ENCODE results near the gene SOHLH2.

Gene SOHLH2

DNA sequence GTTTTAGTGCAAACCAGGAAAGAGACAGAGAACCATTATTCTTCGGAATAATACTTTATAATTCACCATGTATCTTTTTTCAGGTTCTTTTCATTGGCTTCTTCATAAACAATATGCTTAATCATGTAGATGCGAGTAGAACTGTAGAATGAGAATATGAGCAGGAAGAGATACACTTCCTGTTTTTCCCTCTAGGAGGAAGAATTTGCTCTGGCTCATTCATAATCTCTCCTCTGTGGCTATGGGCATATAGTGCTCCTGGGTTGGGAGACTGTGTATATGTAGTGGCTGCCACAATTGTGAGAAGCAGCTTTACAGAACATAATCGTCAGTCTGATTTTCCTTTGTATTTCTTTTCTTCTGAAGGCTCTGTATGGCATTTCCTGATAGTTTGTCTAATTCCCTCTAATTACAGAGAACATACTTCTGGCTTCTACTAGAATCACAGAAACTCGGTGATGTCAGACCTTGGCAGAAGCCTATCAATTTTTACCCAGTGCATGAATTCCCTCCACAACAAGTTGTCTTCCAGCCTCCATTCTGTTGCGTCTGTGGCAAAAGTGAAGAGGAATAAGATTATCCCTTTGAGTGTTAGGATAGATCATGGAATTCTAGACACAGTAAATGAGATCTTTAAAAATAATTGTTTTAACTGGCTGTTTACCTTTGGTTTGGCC lies 80.3 kb downstream of the SOHLH2 start:
- no peaks in the 10 kb centered on the region for H3K79me2 ChIP-seq (ENCODE audit: control insufficient read depth, insufficient read depth, low read length, unreplicated experiment)
- no peak overlapping the region for H3K27ac ChIP-seq (ENCODE audit: low read depth, low read length)
- peaks cover 9% of the 10 kb centered on the region; the same call in 1 of the 2 replicates for H3K27me3 ChIP-seq (ENCODE audit: insufficient read depth, low read length)
- no peaks in the 10 kb centered on the region for H3K36me3 ChIP-seq (ENCODE audit: insufficient read depth, low read length)
- peaks cover 14% of the 10 kb centered on the region for H3K4me1 ChIP-seq (ENCODE audit: control insufficient read depth, insufficient read depth, low read length, unreplicated experiment)
- H2AFZ ChIP-seq (ENCODE audit: low read length, unreplicated experiment) = no peak overlapping the region
- H3K4me3 ChIP-seq (ENCODE audit: low read depth, low read length) = no peak overlapping the region

DNA sequence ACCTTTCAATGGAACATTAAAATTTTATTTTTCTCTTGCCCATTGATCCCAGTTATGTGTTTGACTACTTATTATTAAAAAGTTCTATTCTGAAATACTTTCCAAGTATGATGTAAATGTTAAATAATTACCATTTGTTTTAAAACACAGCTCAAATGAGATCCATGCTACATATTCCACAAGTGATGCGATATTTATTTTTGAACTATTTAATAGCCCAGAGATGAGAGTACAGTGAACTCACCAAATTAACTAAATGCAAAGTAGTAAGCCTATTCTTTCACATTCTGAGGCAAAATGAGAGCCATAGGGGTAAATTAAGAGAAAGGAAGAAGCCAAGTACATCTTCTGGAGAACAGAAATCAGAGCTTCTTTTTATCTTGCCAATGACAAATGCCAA lies 82.0 kb downstream of the SOHLH2 start:
- H3K27ac ChIP-seq (ENCODE audit: low read depth, low read length) = no peak overlapping the region
- H3K4me3 ChIP-seq (ENCODE audit: low read depth, low read length) = no peak overlapping the region
- H3K79me2 ChIP-seq (ENCODE audit: control insufficient read depth, insufficient read depth, low read length, unreplicated experiment) = no peaks in the 10 kb centered on the region
- H3K4me1 ChIP-seq (ENCODE audit: control insufficient read depth, insufficient read depth, low read length, unreplicated experiment) = peaks cover 14% of the 10 kb centered on the region
- H2AFZ ChIP-seq (ENCODE audit: low read length, unreplicated experiment) = no peak overlapping the region
- no peaks in the 10 kb centered on the region for H3K36me3 ChIP-seq (ENCODE audit: insufficient read depth, low read length)
- peaks cover 9% of the 10 kb centered on the region; the same call in 1 of the 2 replicates for H3K27me3 ChIP-seq (ENCODE audit: insufficient read depth, low read length)

DNA sequence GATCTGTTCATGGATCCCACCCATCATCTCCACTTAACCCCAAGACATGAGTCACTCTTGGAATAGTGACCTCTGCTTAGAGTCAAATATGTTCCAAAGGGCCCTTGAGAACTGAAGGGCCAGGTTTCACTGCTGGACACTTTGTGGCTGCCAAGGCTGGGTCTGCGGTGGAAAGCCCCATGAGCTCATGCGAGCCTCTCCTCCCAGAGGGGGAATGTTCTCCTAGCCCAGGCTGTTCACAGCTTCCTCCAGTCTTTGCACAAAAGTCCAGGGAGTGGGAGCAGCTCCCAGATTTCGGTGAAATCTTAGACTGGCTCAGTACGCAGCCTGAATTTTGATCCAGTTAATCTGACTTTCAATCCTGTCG lies 82.4 kb downstream of the SOHLH2 start:
- Histone ChIP-seq H3K27ac (ENCODE audit: low read depth, low read length) (no peak overlapping the region), H3K4me3 (ENCODE audit: low read depth, low read length) (peak overlapping the region; percentile 82), H2AFZ (ENCODE audit: low read length, unreplicated experiment) (no peak overlapping the region), H3K4me1 (ENCODE audit: control insufficient read depth, insufficient read depth, low read length, unreplicated experiment) (peaks cover 14% of the 10 kb centered on the region), H3K79me2 (ENCODE audit: control insufficient read depth, insufficient read depth, low read length, unreplicated experiment) (no peaks in the 10 kb centered on the region), H3K36me3 (ENCODE audit: insufficient read depth, low read length) (no peaks in the 10 kb centered on the region), H3K27me3 (ENCODE audit: insufficient read depth, low read length) (peaks cover 9% of the 10 kb centered on the region; the same call in 1 of the 2 replicates)

DNA sequence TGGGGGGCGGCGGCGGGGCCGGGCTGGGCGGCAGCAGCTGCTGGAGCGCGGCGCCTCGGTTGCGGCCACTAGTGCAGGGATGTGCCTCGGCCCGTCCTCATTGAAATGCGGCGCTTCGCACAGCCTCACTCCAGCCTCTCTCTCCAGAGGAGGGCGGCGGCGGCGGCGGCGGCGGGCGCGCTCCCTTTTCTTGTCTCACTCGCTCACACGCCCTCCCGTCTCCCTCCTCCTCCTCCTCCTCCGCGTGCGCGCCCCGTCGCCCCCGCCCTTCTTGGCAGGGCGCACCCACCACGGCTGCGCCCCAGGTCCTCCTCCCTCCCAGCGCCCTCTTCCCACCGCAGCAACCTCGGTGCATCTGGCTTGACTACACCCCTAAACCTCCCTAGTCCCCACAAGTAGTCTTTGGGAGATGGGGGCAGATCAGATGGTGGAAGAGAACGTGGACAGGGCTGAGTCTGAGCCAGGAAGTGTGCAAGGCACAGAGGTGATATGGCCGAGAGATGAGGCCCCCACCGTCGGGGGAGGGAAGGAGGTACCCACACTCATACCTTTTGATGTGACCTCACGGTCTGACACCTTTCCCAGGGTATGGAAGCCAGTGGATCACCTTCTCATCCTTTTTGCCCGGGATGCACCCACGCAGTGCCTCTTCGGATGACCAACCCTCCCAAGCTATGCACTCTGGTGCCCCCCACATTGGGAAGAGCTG lies 83.0 kb downstream of the SOHLH2 start, which contains the start of gene DCLK1:
Gene DCLK1 (minus strand): TSS at position 161 of the 709 bp plus-strand sequence.
- H3K79me2 ChIP-seq (ENCODE audit: control insufficient read depth, insufficient read depth, low read length, unreplicated experiment) = no peaks in the 10 kb centered on the region
- peaks cover 9% of the 10 kb centered on the region; the same call in 1 of the 2 replicates for H3K27me3 ChIP-seq (ENCODE audit: insufficient read depth, low read length)
- no peak within 1 kb of the TSS for H3K27ac ChIP-seq (ENCODE audit: low read depth, low read length)
- H2AFZ ChIP-seq (ENCODE audit: low read length, unreplicated experiment) = peak within 1 kb of the TSS; percentile 75
- H3K4me3 ChIP-seq (ENCODE audit: low read depth, low read length) = peak within 1 kb of the TSS; percentile 82
- peaks cover 14% of the 10 kb centered on the region for H3K4me1 ChIP-seq (ENCODE audit: control insufficient read depth, insufficient read depth, low read length, unreplicated experiment)
- H3K36me3 ChIP-seq (ENCODE audit: insufficient read depth, low read length) = no peaks in the 10 kb centered on the region

DNA sequence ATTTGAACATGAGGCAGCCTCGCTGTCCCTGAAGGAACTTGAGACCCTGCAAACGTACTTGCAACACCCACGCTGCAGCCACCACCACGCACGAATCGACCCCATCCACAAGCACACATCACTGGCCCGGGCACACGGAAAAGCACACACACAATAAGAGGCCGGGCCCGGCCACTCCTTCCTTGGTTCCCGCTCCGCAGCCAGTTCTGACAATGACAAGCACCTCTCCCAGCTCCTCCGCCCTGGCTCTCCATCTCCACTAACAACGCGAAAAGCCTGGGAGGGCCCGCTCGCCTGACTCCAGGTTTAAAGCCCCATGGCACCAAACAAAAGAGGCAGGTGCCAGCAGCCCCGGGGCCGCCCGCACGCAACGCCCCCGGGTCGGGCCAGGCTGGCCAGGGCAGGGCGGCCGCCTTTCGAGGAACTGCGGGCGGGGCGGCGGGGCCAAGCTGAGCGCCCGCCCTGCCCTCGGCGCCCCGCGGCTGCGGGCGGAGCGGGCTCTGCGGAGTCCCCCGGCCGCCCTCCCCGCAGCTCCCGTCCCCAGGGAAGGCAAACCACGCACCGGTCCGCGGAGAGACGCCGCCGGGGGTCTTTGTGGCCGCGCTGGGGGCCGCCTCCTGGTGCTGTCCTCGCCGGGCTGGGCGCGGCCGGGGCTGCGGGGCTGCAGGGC lies 83.7 kb downstream of the SOHLH2 start:
- Histone ChIP-seq H3K27ac (ENCODE audit: low read depth, low read length) (no peak overlapping the region), H3K36me3 (ENCODE audit: insufficient read depth, low read length) (no peaks in the 10 kb centered on the region), H3K79me2 (ENCODE audit: control insufficient read depth, insufficient read depth, low read length, unreplicated experiment) (no peaks in the 10 kb centered on the region), H3K4me1 (ENCODE audit: control insufficient read depth, insufficient read depth, low read length, unreplicated experiment) (peaks cover 14% of the 10 kb centered on the region), H3K4me3 (ENCODE audit: low read depth, low read length) (peak overlapping the region; percentile 82), H3K27me3 (ENCODE audit: insufficient read depth, low read length) (peaks cover 9% of the 10 kb centered on the region; the same call in 1 of the 2 replicates), H2AFZ (ENCODE audit: low read length, unreplicated experiment) (peak overlapping the region; percentile 75)

DNA sequence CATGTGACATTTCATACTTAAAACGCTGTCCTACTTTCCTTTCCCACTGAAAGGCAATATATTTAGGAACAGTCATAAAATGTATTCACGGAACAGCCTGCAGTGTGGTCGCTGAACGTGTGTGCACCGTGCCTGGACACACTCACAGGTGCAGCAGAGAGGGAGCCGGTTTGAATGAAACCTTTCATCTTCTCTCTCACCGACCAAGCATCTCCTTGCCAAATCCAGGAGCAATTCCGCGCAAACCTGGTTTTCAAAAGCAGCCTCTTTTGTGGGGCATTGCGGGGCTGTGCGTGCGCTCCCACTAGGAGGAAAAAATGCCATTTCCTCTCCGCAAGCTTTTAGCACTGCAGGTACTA lies 84.2 kb downstream of the SOHLH2 start:
- no peaks in the 10 kb centered on the region for H3K36me3 ChIP-seq (ENCODE audit: insufficient read depth, low read length)
- no peak overlapping the region for H3K27ac ChIP-seq (ENCODE audit: low read depth, low read length)
- peaks cover 14% of the 10 kb centered on the region for H3K4me1 ChIP-seq (ENCODE audit: control insufficient read depth, insufficient read depth, low read length, unreplicated experiment)
- no peak overlapping the region for H2AFZ ChIP-seq (ENCODE audit: low read length, unreplicated experiment)
- peaks cover 9% of the 10 kb centered on the region; the same call in 1 of the 2 replicates for H3K27me3 ChIP-seq (ENCODE audit: insufficient read depth, low read length)
- peak overlapping the region; percentile 82 for H3K4me3 ChIP-seq (ENCODE audit: low read depth, low read length)
- H3K79me2 ChIP-seq (ENCODE audit: control insufficient read depth, insufficient read depth, low read length, unreplicated experiment) = no peaks in the 10 kb centered on the region

DNA sequence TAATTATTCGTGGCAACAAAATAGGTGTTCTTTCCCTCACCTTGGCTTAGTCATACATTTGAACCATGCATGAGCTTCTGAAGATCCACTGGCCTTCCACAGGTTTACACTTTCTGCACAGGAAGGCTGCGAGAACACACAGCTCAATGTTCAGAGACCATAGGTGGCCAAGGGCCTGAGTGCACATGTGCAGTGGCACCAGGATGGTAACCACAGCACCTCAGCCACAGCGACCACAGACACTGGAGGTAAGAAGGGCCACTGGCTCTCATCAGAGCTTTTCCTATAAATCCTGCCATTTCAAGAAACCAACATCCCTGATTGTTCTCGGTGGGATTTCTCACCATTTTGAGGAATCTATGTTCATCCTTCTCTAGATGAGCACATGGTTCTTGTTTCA lies 84.8 kb downstream of the SOHLH2 start:
- H3K79me2 ChIP-seq (ENCODE audit: control insufficient read depth, insufficient read depth, low read length, unreplicated experiment) = no peaks in the 10 kb centered on the region
- no peak overlapping the region for H3K4me3 ChIP-seq (ENCODE audit: low read depth, low read length)

DNA sequence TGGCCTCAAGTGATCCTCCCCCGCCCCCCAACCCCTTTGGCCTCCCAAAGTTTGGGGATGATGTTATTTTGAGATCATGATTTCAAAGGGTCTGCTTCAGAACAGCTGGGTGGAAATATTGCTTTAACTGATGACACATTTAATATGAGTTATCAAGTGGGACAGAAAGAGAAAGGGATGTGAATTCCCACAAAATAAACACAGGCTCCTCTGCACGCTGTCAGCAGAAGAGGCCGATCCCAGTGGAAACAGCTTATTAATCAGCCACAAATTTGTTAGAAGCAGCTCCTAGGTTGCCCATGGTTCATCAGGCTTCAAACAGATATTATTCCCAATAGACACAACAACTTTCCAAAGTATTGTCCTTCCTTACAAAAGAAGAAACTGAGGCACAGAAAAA lies 87.9 kb downstream of the SOHLH2 start:
- Histone ChIP-seq H3K27me3 (ENCODE audit: insufficient read depth, low read length) (peaks cover 9% of the 10 kb centered on the region; the same call in 1 of the 2 replicates), H3K4me1 (ENCODE audit: control insufficient read depth, insufficient read depth, low read length, unreplicated experiment) (peaks cover 14% of the 10 kb centered on the region), H3K36me3 (ENCODE audit: insufficient read depth, low read length) (no peaks in the 10 kb centered on the region), H2AFZ (ENCODE audit: low read length, unreplicated experiment) (no peak overlapping the region), H3K4me3 (ENCODE audit: low read depth, low read length) (no peak overlapping the region), H3K27ac (ENCODE audit: low read depth, low read length) (no peak overlapping the region), H3K79me2 (ENCODE audit: control insufficient read depth, insufficient read depth, low read length, unreplicated experiment) (no peaks in the 10 kb centered on the region)

More for the DNA sequence above, 84.8 kb downstream of the SOHLH2 start:
- Histone ChIP-seq H2AFZ (ENCODE audit: low read length, unreplicated experiment) (no peak overlapping the region), H3K27ac (ENCODE audit: low read depth, low read length) (no peak overlapping the region), H3K36me3 (ENCODE audit: insufficient read depth, low read length) (no peaks in the 10 kb centered on the region), H3K27me3 (ENCODE audit: insufficient read depth, low read length) (peaks cover 9% of the 10 kb centered on the region; the same call in 1 of the 2 replicates), H3K4me1 (ENCODE audit: control insufficient read depth, insufficient read depth, low read length, unreplicated experiment) (peaks cover 15% of the 10 kb centered on the region)

DNA sequence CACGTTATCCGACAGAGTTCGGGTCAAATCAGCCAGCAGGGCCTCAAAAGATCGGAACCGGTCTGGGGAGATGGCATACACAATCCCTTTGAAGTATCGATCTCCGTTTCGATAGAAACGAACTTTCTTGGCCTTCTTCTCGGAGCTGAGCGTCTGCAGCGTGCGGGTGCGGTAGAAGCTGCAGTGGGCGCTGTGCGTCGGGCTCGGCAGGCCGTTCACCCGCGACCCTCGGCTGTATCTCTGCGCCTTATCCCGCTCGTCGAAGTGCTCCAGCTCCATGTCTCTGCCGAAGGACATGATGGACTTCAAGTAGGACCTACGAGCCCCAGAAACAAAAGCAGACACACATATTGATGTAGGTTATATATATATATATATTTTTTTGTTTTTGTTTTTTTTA lies 88.5 kb downstream of the SOHLH2 start:
- Histone ChIP-seq H3K27ac (ENCODE audit: low read depth, low read length) (no peak overlapping the region), H2AFZ (ENCODE audit: low read length, unreplicated experiment) (no peak overlapping the region), H3K27me3 (ENCODE audit: insufficient read depth, low read length) (peaks cover 9% of the 10 kb centered on the region; the same call in 1 of the 2 replicates), H3K79me2 (ENCODE audit: control insufficient read depth, insufficient read depth, low read length, unreplicated experiment) (no peaks in the 10 kb centered on the region), H3K4me1 (ENCODE audit: control insufficient read depth, insufficient read depth, low read length, unreplicated experiment) (peaks cover 12% of the 10 kb centered on the region), H3K36me3 (ENCODE audit: insufficient read depth, low read length) (no peaks in the 10 kb centered on the region), H3K4me3 (ENCODE audit: low read depth, low read length) (no peak overlapping the region)

DNA sequence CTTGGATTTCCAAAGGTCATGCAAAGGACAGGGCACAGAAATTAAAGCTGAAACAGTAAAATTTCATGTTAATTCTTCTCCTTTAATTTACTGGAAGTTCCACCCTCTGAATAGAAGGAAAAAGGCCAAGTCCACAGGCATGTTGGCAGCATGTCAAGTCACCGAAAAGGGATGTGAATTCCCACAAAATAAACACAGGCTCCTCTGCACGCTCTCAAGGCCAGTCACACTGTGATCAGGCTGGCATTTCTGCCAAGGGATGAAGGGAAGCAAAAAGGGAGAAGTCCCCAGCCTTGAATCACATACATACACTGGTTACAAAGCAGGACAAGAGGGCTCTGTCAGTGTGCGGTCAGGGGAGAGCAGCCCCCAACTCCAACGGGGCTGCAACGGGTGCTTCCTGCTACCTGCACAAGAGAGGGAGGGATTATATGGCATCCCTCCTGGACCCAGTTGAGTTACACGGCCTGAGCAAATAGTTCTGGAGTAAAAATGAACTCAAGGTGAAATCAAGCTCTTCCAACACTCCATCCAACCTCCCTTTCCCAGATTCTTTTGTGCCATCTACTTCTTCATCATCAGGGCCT lies 90.0 kb downstream of the SOHLH2 start:
- no peak overlapping the region for H2AFZ ChIP-seq (ENCODE audit: low read length, unreplicated experiment)
- H3K27ac ChIP-seq (ENCODE audit: low read depth, low read length) = no peak overlapping the region
- H3K4me1 ChIP-seq (ENCODE audit: control insufficient read depth, insufficient read depth, low read length, unreplicated experiment) = peaks cover 7% of the 10 kb centered on the region
- H3K36me3 ChIP-seq (ENCODE audit: insufficient read depth, low read length) = no peaks in the 10 kb centered on the region
- no peak overlapping the region for H3K4me3 ChIP-seq (ENCODE audit: low read depth, low read length)
- no peaks in the 10 kb centered on the region for H3K79me2 ChIP-seq (ENCODE audit: control insufficient read depth, insufficient read depth, low read length, unreplicated experiment)
- no peaks in the 10 kb centered on the region for H3K27me3 ChIP-seq (ENCODE audit: insufficient read depth, low read length)

Measured in ACC112 (cell line).